GM18499 (cell line): ENCODE results near the gene AGBL1.

Experiments used
- ATAC-seq: cut with Tn5 transposase; IDR thresholded peaks from one replicate; pipeline ENCODE4 v1.9.1; 2021; ENCODE audit warnings: moderate number of reproducible peaks; ENCODE audit not compliant: insufficient read depth, unreplicated experiment

The AGBL1 gene

DNA sequence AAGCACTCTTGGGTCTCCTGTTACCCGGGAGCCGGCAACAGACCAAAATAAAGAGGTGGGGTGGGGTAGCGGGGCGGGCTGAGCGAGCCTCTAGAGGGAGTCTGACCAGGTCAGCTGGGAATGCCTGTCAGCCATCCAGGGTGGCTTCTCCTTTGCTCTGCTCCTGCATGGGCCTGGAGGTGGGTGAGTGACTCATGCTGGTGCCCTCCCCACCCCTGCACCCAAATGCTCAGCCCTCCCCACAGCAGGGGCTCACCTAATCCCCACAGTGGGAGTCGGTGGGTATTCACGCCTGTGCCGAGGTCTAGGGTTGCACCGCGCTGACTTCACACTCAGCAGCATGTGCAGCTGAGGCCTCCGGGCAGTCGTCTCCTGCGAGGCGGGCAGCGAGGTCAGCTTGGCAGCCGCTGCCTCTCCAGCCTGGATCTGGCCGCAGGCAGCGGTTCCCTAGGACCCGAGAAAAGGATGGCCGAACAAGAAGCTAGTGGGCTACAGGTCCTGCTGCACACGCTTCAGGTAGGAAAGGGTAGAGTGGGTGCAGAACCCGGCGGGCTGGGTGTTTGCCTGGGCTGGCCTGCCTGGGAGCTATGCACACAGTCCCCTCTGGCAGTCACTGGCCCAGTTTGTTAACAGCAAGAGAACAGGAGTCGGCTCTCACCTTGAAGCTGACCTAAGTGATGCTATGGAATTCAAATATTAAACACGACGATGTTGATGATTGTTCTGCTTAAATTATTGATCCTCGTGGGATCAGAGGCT lies at the start of gene AGBL1:
Gene AGBL1 (plus strand): TSS at position 364 of the 759 bp plus-strand sequence.
- no peak for ATAC-seq

DNA sequence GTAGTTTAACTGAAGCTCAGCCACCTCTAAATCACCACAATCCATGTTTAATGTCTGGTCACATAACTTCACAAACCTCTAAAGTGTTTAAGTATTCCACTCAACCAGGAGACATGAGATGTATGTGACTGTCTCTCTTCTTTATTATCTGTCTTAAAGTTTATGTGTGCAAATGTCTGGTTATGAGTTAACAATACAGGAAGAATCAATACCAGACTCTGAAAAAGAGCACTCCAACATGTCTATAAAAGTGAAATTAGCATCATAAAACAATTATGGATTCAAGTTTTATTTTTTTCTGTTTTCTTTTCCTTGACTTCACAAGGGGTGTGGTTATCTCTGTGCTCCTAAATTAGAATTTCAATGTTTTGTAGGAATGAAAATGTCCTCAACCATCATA lies 44.8 kb upstream of the AGBL1 start:
- ATAC-seq, result no peak

DNA sequence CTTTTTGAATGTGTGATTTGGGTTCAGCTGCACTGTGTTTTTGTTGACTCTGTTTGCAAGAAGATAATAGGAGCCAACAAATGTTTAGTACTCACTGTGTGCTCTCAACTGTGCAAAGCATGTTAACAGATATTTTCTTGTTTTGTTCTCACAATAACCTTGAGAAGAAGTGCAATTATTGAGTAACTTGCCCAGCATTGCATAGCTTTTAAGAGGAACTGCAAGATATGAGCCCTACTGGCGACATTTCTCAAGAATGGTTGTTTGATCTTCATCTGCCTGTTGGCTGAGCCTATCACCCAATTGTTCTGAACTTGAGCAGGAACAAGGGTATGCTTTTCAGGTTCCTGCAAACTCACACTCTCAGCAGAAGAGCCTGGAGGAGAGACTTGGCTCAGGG lies 43.4 kb upstream of the AGBL1 start:
- ATAC-seq, result no peak

DNA sequence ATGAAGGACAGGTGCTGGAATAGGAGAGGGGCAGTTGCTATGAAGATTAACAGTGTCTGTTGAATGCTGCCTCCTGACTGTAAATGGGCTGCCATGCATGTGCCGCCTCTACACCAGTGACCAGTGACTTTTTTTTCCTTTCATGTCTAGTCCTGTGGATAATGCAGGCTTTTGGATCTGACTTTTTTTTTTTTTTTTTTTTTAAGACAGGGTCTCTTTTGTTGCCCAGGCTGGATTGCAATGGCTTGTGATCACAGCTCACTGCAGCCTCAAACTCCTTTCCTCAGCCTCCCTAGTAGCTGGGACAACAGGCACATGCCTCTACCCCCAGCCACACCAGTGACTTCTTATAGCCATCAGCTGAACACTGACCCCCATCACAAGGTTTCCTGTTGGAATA lies 41.2 kb upstream of the AGBL1 start:
- no peak for ATAC-seq

DNA sequence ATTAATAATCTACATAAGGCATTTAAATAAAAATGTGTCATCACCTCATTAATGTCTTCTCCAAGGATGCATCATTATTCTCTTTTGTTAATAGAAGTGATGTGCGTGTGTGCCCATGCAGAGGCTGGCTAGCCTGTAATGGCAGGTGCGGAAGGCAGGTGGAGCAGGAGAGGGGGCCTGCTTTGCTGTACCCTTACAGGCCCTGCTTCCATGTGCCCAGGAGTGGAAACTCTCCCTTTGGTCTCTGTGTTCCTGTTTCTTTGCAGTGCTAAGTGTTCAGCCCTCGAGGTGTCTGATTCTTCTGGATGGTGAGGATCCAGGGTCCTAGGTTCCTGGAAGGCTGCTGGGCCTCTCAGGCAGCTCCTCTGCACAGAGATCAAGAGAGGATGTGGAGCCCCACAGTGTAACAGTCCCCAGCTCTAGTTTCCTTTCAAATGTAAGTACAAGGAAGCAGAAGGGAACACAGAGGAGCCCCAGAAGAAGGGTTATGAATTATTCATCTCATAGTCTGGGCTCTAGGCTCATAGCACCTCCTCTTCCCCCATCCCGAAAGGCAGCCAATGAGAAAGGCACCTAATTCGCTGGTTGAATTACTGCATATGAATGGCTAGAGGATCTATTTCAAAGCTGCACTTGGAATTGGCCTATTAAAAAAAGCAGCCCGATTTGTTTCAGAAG lies 39.2 kb upstream of the AGBL1 start:
- no peak for ATAC-seq

DNA sequence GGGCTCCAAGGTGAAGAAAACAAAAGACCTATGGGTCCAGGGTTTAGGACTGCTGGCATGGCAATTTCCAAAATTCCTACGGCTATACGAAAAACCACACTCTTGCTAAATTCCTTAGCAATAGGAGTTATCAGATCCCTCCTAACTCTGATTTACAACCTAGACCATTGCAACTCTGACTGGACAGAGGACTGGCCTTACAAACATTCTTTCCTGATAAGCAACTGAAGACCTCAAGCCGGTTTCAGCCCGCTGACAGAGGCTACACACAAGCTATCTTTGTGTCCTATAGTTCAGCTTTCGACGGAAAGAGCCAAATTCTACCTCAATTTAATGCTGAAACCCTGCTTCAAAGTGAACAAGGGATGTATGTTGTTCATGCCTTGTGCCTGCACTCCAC lies 38.3 kb upstream of the AGBL1 start:
- ATAC-seq, result no peak

DNA sequence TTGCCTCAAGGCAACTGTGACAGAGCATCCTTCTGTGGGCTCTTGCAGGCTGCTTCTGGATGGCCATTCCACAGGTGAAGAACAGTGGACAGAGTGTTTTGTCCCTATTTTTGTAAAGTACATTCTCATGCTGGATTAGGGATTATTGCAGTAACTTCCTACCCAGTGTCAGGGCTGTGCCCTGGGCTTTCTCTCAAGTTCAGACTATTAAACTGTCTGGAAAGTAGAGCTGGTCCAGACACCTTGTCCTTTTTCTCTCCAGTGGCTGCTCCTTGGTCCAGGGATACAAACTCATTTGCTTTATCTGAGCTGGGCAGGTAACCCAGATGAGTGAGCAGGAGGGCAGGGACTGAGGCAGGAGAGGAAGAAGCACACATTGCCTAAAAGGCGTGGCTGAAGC lies 37.4 kb upstream of the AGBL1 start:
- no peak for ATAC-seq

DNA sequence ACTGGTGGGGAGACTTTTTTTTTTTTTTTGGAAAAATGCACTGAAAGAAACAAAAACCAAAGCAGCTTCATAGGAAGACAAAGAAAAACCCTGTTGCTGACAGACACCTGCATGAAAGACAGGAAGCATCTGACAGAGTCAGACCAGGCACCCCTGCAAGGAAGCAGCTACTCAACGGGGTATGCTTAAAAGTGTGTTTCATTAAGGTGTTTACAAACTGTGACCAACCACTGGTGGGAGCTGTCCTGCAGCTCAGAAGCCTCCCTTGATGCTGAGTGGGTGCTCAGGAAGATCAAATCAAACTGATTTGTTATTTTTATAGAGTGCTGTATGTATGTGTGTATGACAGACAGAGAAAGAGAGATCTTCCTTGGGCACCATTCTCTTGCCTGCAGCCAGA lies 34.7 kb upstream of the AGBL1 start:
- no peak for ATAC-seq

DNA sequence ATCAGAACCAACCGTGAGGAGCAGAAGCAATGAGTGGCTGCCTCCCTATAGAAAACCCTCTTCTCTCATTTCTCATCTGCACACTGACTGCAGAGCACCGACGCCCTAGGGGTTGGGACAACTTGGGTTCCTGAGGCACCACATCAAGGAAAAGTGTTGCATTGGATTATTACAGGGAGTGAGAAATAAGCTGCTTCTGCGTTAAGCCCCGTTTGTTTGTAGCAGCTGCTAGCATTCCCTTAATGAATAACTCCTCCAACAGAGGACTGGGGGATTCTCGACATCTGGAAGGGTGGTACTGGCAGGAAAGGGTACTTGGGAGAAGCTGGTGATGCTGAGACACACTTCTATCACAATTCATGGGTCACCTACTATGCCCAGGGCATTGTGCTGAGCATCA lies 25.3 kb upstream of the AGBL1 start:
- ATAC-seq, result no peak

DNA sequence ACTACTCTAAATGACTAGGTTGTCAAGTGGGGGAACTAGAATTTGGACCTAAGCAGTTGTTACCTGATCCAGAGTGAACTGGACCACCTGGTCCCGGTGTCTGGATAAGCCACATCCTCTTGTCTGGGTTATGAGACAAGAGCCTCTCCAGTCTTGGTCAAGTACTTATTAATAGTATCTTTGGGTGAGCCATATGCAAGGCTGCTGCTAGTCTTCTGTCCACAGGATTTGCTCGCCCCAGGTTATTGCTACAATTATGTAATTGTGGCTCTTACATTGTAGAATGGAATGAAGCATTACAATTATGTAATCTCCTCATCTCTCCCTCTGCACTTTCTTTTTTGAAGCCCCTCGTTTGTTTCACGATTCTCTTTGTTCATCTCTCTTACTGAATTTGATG lies 24.0 kb upstream of the AGBL1 start:
- ATAC-seq, result no peak

DNA sequence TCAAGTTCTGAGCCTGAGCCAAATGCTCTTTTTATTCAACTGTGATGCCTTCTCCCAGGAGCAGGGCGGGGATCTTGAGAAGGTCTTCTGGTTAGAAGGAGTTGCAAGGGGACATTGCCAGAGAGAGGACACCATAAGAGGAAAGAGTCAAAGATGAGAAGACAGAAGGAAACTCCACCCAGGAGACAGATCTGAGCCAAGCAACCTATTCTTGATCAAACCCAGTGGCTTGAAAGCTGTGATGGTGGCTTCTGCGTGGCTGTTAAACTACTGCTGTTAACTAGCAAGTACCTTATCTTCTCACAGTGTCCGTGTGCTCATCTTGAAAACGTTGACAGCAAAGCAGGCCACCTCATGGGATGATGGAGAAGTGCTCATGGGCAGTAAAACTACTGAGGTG lies 19.8 kb upstream of the AGBL1 start:
- no peak for ATAC-seq

DNA sequence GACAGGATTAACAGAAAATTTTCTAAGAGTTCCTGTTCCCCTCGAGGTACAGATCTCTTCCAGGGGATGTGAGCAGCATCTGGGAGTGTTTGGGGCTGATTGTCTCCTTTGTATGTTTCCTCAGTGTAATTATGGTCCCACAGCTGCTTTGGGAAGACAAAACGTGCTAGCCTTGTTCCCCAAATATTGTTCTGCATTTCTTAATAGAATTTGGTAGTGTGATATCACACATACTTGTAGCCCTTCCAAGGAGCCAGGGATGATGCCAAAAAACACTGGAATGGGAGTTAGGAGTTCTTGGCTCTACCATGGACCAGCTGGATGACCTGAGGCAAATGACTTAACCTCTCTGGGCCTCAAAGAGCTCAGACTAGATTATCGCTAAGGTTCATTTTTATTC lies 19.0 kb upstream of the AGBL1 start:
- ATAC-seq, result no peak

DNA sequence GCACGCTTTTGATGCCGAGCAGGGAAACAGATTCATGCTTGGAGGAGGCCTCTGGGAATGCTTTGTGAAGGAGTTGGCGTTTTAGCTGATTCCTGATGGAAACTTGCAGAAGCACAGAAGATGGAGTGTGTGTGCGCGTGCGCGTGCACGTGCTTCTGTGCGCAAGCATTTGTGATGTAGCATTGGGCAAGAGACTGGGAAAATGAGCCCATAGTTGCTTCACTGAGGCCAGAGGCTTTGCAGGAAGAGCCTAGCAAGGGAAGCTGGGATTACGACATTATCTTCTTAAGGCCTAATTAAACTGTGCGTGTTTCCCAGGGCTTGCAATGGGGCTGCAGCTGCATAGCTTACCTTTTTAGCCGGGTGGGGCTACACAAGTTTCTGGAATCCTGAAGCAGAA lies 18.1 kb upstream of the AGBL1 start:
- ATAC-seq, result no peak

DNA sequence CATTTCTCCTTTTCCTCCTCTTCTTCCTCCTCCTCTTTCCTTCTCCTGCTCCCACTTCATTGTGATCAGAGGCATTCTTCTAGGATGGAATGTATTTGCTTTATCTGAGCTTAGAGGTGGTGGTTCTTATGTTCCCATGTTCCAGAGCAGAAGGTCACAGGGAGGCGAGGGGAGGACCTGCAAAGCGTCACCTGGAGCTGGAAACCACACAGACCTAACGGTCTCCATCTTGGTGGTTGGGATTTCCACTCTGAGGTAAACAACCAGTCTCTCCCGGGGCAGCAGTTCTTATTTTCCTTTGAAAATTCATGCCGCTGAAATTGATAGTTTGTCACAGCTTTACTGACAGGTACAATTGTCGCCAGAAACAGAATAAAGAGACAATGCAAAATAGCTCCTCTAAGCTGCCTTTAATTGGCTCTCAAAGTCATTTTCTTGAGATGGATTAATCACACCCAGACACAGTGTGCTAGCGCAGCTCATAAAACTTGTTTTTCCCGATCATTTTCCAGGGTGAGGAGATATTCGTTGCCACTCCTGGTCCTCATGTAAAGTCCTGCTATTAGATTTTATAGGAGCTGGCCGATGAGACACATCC lies 16.9 kb upstream of the AGBL1 start:
- ATAC-seq, result no peak

DNA sequence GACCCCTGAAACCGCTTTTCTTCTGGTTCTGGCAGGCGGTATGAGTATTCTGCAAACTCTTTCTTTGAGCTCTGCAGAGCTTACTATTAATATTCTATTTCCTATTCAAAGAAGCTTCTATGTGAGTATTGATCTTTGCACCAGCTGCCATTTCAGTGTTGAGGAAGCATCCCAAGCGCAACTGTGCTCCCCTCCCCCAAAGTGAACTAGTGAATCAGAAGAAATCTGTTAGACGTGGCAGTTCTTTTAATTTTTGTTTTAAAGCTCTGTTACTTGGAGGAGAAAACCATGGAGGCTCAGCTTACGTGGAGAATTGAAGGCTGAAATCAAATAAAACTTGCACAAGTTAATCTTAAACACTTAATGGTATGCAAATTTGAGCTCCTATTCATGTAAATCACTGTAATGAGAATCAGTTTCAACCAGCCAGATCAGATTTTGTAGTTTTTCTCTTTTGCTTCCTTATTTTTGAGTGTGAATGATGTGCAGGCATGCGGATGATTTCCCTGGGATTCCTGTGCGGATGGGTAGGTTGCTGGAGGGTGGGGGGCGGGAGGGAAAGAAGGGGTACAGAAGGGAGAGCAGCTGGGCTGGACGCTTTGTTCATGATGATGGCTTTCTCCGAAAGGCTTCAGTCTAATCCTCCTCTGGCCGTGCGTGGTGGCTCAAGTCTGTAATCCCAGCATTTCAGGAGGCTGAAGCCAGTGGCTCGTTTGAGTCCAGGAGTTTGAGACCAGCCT lies 16.1 kb upstream of the AGBL1 start:
- no peak for ATAC-seq

DNA sequence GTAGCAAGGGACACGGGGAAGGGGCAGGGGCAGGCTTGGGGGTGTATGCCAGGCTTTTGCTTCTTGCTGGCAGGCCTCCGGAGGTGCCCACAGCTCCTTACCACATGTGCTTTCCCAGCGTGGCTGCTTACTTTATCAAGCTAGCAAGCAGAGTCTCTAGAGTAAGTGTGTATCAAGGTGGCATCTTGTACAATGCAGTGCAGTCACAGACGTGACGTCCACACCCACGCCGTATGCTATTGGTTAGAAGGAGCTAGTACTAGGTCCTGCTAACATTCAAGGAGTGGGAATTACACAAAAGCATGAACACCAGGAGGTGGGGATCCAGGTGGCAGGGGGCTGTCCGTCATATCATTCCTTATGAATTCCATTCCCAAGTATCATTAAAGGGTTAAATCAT lies 15.3 kb upstream of the AGBL1 start:
- no peak for ATAC-seq

DNA sequence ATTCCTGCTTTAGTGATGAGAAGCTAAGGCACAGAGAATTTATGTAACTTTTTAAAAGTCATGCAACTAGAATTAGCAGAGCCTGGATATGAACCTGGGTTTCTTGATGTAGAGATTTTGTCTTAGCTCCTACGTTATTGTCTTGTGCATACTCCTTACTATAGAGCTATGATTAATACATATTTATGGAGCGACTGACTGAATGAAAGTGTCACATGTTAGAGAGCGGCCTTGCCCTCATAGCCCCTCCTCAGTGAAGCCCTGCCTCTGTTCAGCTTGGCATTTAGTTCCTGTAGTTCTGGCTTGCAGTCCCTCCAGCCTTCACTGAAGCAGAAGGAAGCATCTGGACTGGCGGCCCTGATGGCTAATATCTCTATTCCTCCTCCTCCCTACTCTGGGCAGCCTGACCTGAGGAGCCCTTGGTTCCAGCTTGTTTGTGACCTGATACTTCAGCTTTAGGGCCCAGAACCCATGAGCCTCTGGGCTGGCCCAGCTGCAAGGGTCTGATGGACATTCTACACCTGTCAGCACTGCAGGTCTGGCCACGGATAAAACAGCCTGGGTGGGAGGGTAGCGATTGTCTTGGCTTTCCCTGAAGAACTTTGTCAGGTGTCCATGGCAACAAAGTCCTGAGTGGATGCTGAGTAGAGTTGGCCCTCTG lies 13.4 kb upstream of the AGBL1 start:
- ATAC-seq, result no peak

DNA sequence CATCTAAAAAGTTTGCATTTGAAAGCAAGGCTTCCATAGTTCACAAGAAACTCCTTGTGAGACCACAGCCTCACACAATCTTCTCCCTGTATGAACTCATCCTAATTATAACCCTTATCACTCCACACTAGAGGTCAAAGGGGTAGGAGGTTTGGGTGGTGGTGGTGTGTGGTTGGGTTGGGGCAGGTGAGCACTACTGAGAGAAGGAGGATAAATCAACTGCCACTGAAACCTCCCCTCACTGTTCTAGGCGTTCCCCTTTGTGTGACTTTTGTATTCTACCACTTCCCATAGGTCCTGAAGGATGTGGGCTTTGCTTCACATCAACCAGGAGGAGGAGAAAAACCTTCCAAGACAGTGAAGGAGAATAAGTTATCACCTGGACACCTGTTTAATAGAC lies 6.4 kb upstream of the AGBL1 start:
- ATAC-seq, result no peak

DNA sequence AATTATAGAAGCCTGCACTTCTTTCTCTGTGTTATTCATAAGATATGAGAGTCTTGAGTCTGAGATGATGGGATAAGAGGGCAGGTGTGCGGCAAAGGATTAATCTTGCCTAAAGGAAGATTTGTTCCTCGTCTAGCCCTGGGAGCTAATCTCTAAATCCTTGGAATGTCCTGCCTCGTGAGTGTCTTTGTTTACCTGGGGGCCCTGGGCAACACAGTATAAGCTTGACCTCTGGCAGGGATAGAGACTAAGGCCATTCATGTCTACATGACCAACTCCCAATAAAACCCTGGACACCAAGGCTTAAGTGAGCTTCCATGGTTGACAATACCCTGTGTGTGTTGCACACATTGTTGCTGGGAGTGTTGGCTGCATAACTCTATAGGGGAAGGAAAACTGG lies 3.2 kb upstream of the AGBL1 start:
- ATAC-seq, result no peak

DNA sequence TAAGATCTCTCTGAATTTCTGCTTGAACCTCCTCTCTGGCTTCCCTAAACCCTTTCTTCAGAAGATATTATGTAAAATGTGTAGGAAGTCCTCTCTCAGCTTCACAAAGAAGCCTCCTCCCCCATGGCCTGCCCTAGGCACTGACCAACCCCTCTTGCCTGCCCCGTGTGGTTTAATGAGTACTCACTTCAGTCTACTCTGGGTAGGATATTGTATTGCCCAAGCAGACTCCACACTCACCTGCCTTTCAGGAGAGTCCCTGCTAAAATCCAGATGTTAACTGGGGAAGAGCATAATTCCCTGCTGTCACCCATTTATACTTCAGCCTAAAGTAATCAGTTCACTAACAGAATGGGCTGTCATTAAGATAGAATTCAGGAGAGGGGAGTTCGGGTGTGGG lies 2.6 kb upstream of the AGBL1 start:
- no peak for ATAC-seq

DNA sequence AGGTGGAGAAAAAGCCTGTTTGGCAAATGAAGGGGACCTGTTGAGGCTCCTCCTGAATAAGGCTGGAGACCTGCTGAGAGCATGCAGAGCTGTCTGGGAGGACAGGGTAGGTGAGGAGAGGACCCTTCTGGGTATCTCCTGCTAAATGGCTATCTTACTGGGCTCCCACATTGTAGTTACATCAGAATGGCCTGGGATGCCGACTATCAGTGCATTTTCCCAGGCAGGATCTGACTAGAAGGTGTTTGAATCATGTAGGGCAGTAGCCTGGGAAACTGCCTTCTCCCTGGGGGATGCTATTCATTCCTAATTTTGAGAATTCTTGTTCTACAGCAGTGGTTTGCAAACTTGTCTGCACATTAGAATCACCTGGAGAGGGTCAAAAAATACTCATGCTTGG lies 631 bp downstream of the AGBL1 start:
- no peak for ATAC-seq
